ENCODE measurements around the gene B4GALNT1. TPM values are rescaled to one million over a fixed set of nuclear protein-coding genes. Genes with fewer than 3 reads are reported as not detected.

Gene B4GALNT1
- total and polyA plus RNA-seq, 9 of the 15 experiments (the other 6 are each of a cell fraction or from before 2014, with no cell fraction given) = 1.0 to 32.2 (median 9.8) TPM

- TF ChIP-seq SMAD4 (CRISPR knock-in tag; conservative IDR thresholded peaks at IDR 0.05) (0 out of 2 replicates have a peak, but pooled peaks have one; percentile 26), SIN3A (IDR thresholded peaks at IDR 0.05; ENCODE audit: borderline replicate concordance in 2 of 2, control insufficient read depth in 1 of 2, low read depth in 2 of 2, low read length in 2 of 2) (peak; percentile 39 to 54; a peak in 2 of 4 replicates), HINFP (tag; conservative IDR thresholded peaks at IDR 0.05; ENCODE audit: low read depth) (no peak), FOXP4 (CRISPR knock-in tag; IDR thresholded peaks at IDR 0.05; ENCODE audit: borderline replicate concordance) (no peak), CCAR2 (IDR thresholded peaks at IDR 0.05; ENCODE audit: low read depth, low read length) (no peak), ATF6 (CRISPR knock-in tag; IDR thresholded peaks at IDR 0.05) (no peak), KDM2B (CRISPR knock-in tag; IDR thresholded peaks at IDR 0.05) (peak; percentile 99), CHD2 (IDR thresholded peaks at IDR 0.05; ENCODE audit: low read depth, low read length) (no peak), CHD1 (IDR thresholded peaks at IDR 0.05; ENCODE audit: low read length) (no peak), HDAC8 (tag; IDR thresholded peaks at IDR 0.05) (peak; percentile 43; the same call in 1 of the 2 replicates), ZBTB17 (CRISPR knock-in tag; IDR thresholded peaks at IDR 0.05) (0 out of 2 replicates have a peak, but pooled peaks have one; percentile 17), U2AF1 (optimal IDR thresholded peaks at IDR 0.05; ENCODE audit: low read depth, low read length) (peak; percentile 73), PURB (CRISPR knock-in tag; IDR thresholded peaks at IDR 0.05; ENCODE audit: low read depth) (no peak), ZNF277 (CRISPR knock-in tag; IDR thresholded peaks at IDR 0.05; ENCODE audit: borderline replicate concordance) (no peak), DACH1 (IDR thresholded peaks at IDR 0.05; ENCODE audit: partially characterized antibody) (no peak), SIRT6 (IDR thresholded peaks at IDR 0.05; ENCODE audit: low read depth, low read length) (no peak), SRSF9 (IDR thresholded peaks at IDR 0.05; ENCODE audit: borderline replicate concordance, low read depth, low read length) (no peak), HMGN3 (IDR thresholded peaks at IDR 0.05; ENCODE audit: borderline replicate concordance, extremely low read depth, insufficient read length, low read depth, low read length) (peak; percentile 78)
Measured at GRCh38 chr12:57632958-57633840, at the start of gene B4GALNT1 (continued).
